Liver (tissue), 9 donors: Measurements from ENCODE around the gene LDLR. TPM values are rescaled to one million over a fixed set of nuclear protein-coding genes. Genes with fewer than 3 reads are reported as not detected.

Experiments
- DNase-seq: peaks from one replicate; pipeline ENCODE4 v3.0.0-alpha.2; 2017; ENCODE audit warnings: low spot score
- H3K27ac ChIP-seq, 2 donors: one replicate each; pipeline ENCODE4 v1.7.0; 2013; ENCODE audit warnings: inconsistent platforms in 2 of 2, low read length in 2 of 2, control low read depth in 1 of 2, low read depth in 1 of 2, mild to moderate bottlenecking in 1 of 2
- H3K27me3 ChIP-seq, 4 donors: one replicate each; pipeline versions ENCODE4 v1.6.1 to v1.7.0; 2013; ENCODE audit warnings: low read length in 3 of 4, inconsistent platforms in 1 of 4, mild to moderate bottlenecking in 1 of 4, moderate library complexity in 1 of 4; ENCODE audit not compliant: control insufficient read depth in 4 of 4, insufficient read depth in 4 of 4
- H3K36me3 ChIP-seq, 4 donors: one replicate each; pipeline versions ENCODE4 v1.6.1 to v1.7.0; 2013; ENCODE audit warnings: low read length in 3 of 4, mild to moderate bottlenecking in 3 of 4, low read depth in 1 of 4, moderate library complexity in 1 of 4; ENCODE audit not compliant: control insufficient read depth in 4 of 4, insufficient read depth in 3 of 4
- H3K4me1 ChIP-seq, 4 donors: one replicate each; pipeline versions ENCODE4 v1.6.1 to v1.7.0; 2013; ENCODE audit warnings: low read length in 3 of 4, mild to moderate bottlenecking in 3 of 4, moderate library complexity in 1 of 4; ENCODE audit not compliant: control insufficient read depth in 4 of 4, insufficient read depth in 4 of 4
- H3K4me3 ChIP-seq, 3 donors: one replicate each; pipeline versions ENCODE4 v1.6.1 to v1.7.0; 2013; ENCODE audit warnings: low read length in 3 of 3, control low read depth in 1 of 3, low read depth in 1 of 3, mild to moderate bottlenecking in 1 of 3
- H3K9ac ChIP-seq, 2 donors: one replicate each; pipeline ENCODE4 v1.7.0; 2013; ENCODE audit warnings: low read length in 2 of 2, mild to moderate bottlenecking in 2 of 2, moderate library complexity in 2 of 2, control low read depth in 1 of 2, low read depth in 1 of 2
- H3K9me3 ChIP-seq, 4 donors: one replicate each; pipeline versions ENCODE4 v1.6.1 to v1.7.0; 2013; ENCODE audit warnings: low read length in 3 of 4; ENCODE audit not compliant: control insufficient read depth in 4 of 4
- ATF3 ChIP-seq: IDR thresholded peaks from 2 replicates; pipeline ENCODE4 v1.6.1; 2016; ENCODE audit warnings: antibody characterized with exemption
- CTCF ChIP-seq: fragments of 150-350 bp; IDR thresholded peaks from 2 replicates; pipeline ENCODE4 v1.5.1; 2017; ENCODE audit warnings: improper control_type of control experiment, low read depth, low read length; ENCODE audit not compliant: missing input control
- EGR1 ChIP-seq, 2 donors: IDR thresholded peaks; 2 replicates each; pipeline ENCODE4 v1.6.1; 2016 to 2018; ENCODE audit warnings: antibody characterized with exemption in 2 of 2, low read depth in 2 of 2
- FOXA1 ChIP-seq: IDR thresholded peaks from 2 replicates; pipeline ENCODE4 v1.6.1; 2016; ENCODE audit warnings: antibody characterized with exemption
- GABPA ChIP-seq, 2 donors: IDR thresholded peaks in 1 of 2; conservative IDR thresholded peaks in 1 of 2; 2 replicates each; pipeline ENCODE4 v1.6.1; 2016; ENCODE audit warnings: antibody characterized with exemption in 2 of 2, mild to moderate bottlenecking in 1 of 2, moderate library complexity in 1 of 2
- HNF4A ChIP-seq, 2 donors: conservative IDR thresholded peaks; 2 replicates each; pipeline ENCODE4 v1.6.1; 2016; ENCODE audit warnings: antibody characterized with exemption in 2 of 2, mild to moderate bottlenecking in 2 of 2
- JUND ChIP-seq, 2 donors: IDR thresholded peaks; 2 replicates each; pipeline ENCODE4 v1.6.1; 2016; ENCODE audit warnings: antibody characterized with exemption in 2 of 2
- MAX ChIP-seq: IDR thresholded peaks from 2 replicates; pipeline ENCODE4 v1.6.1; 2016; ENCODE audit warnings: antibody characterized with exemption
- RAD21 ChIP-seq, 2 donors: IDR thresholded peaks; 2 replicates each; pipeline ENCODE4 v1.6.1; 2016; ENCODE audit warnings: antibody characterized with exemption in 2 of 2, mild to moderate bottlenecking in 2 of 2
- REST ChIP-seq: IDR thresholded peaks from 2 replicates; pipeline ENCODE4 v1.6.1; 2016; ENCODE audit warnings: antibody characterized with exemption, mild to moderate bottlenecking
- RXRA ChIP-seq, 2 donors: IDR thresholded peaks; 2 replicates each; pipeline ENCODE4 v1.6.1; 2017 to 2018; ENCODE audit warnings: antibody characterized with exemption in 2 of 2, mild to moderate bottlenecking in 1 of 2
- YY1 ChIP-seq: IDR thresholded peaks from 2 replicates; pipeline ENCODE4 v1.6.1; 2016; ENCODE audit warnings: antibody characterized with exemption, mild to moderate bottlenecking
- ZBTB33 ChIP-seq: IDR thresholded peaks from 2 replicates; pipeline ENCODE4 v1.6.1; 2016; ENCODE audit warnings: antibody characterized with exemption
- whole genome bisulfite sequencing: extraction: QIAGEN DNeasy Blood & Tissue Kit; methylation state at CpG from one replicate; pipeline ENCODE4 v1.1.7; 2013; 5-methylcytosine and 5-hydroxymethylcytosine counted together
- polyA plus RNA-seq, 2 donors: library from polyadenylated mRNA; stranded (reverse) in 1 of 2; unstranded in 1 of 2; fragments of 200-250 nt in 1 of 2; fragments of >200 nt in 1 of 2; fragmentation: Nextera tagmentation in 1 of 2; extraction: Ambion mirVana in 1 of 2; gene quantifications; one replicate each; pipeline versions ENCODE4 v1.2.1 to v1.2.3, GENCODE V29; 2013 to 2015
- total RNA-seq, 2 donors: library from RNA; depleted of rRNA; stranded (reverse); fragments of >200 nt; gene quantifications; one replicate each; pipeline ENCODE4 v1.2.3, GENCODE V29; 2014
- donor health status: healthy.
- donor health status: healthy.
- donor health status: healthy.
- donor health status: healthy.
- donor health status: healthy.

The LDLR gene
- total and polyA plus RNA-seq, 4 donors, result 17.3 to 141 (median 63.9) TPM

- TF ChIP-seq GABPA (IDR thresholded peaks at IDR 0.05 in 1 of 2, conservative IDR thresholded peaks at IDR 0.05 in 1 of 2), result no peak
Observed at GRCh38 chr19:11166281-11167142, 77.2 kb downstream of the LDLR start (continued).

GRCh38 chr19:11168568-11168967 lies 79.3 kb downstream of the LDLR start:
- H3K9me3 ChIP-seq, result no peaks in the 10 kb centered on the region
- no peak overlapping the region for H3K4me3 ChIP-seq
- no peaks in the 10 kb centered on the region for H3K27me3 ChIP-seq
- H3K36me3 ChIP-seq, result peaks cover 9 to 20% (median 16%) of the 10 kb centered on the region in 4 donors
- H3K9ac ChIP-seq, result no peak overlapping the region
- DNase-seq, result no peak
- WGBS, result 88% methylated on average over 7 of the region's 7 CpGs
- H3K27ac ChIP-seq, result no peak overlapping the region
- H3K4me1 ChIP-seq, result peaks cover 0 to 24% (median 13%) of the 10 kb centered on the region in 4 donors
- TF ChIP-seq FOXA1 (no peak), RXRA (IDR thresholded peaks at IDR 0.05) (peak in 1 of 2 donors; percentile 44)

- no peak for DNase-seq
- H3K27ac ChIP-seq, result peak overlapping the region; percentile 65 to 73
- WGBS, result 83% methylated on average over 31 of the region's 31 CpGs
Observed at GRCh38 chr19:11169896-11170678, 80.8 kb downstream of the LDLR start.

GRCh38 chr19:11171144-11171543 lies 81.9 kb downstream of the LDLR start:
- no peak overlapping the region for H3K4me3 ChIP-seq
- H3K9me3 ChIP-seq, result no peaks in the 10 kb centered on the region
- no peaks in the 10 kb centered on the region for H3K27me3 ChIP-seq
- peaks cover 9 to 40% (median 16%) of the 10 kb centered on the region in 4 donors for H3K36me3 ChIP-seq
- 31% methylated on average over 5 of the region's 5 CpGs for WGBS
- no peak overlapping the region for H3K9ac ChIP-seq
- H3K4me1 ChIP-seq, result peaks cover 0 to 15% (median 12%) of the 10 kb centered on the region in 4 donors
- H3K27ac ChIP-seq, result peak overlapping the region; percentile 45 to 73
- DNase-seq, result no peak
- TF ChIP-seq ATF3 (no peak), RAD21 (IDR thresholded peaks at IDR 0.05) (no peak), FOXA1 (no peak), HNF4A (conservative IDR thresholded peaks at IDR 0.05) (peak; percentile 66 to 68), REST (no peak), RXRA (IDR thresholded peaks at IDR 0.05) (peak; percentile 81), EGR1 (IDR thresholded peaks at IDR 0.05; ENCODE audit: low read depth in 2 of 2) (no peak), CTCF (no peak), JUND (IDR thresholded peaks at IDR 0.05) (peak in 1 of 2 donors; percentile 31), MAX (no peak), YY1 (peak; percentile 66), ZBTB33 (no peak), GABPA (IDR thresholded peaks at IDR 0.05 in 1 of 2, conservative IDR thresholded peaks at IDR 0.05 in 1 of 2) (no peak)

More at GRCh38 chr19:11169896-11170678, 80.8 kb downstream of the LDLR start:
- peaks cover 0 to 18% (median 13%) of the 10 kb centered on the region in 4 donors for H3K4me1 ChIP-seq
- no peak for TF ChIP-seq MAX
- H3K9ac ChIP-seq, result no peak overlapping the region
- H3K9me3 ChIP-seq, result no peaks in the 10 kb centered on the region
- H3K4me3 ChIP-seq, result no peak overlapping the region
- peaks cover 9 to 33% (median 16%) of the 10 kb centered on the region in 4 donors for H3K36me3 ChIP-seq
- H3K27me3 ChIP-seq, result no peaks in the 10 kb centered on the region
